MM.1S (cell line): ENCODE measurements around the gene IDH2.

Experiments used
- DNase-seq: peaks from one replicate; pipeline ENCODE4 v3.0.0-alpha.2; 2015
- H2AFZ ChIP-seq: fragments of 300-600 bp; sonication (generic); 2 replicates; pipeline ENCODE4 v1.6.0; 2016; ENCODE audit warnings: antibody characterized with exemption, low read length
- H3F3A ChIP-seq: fragments of 300-600 bp; sonication (generic); 2 replicates; pipeline ENCODE4 v1.6.1; 2016; ENCODE audit warnings: mild to moderate bottlenecking, antibody characterized with exemption, low read length, moderate library complexity, mixed read lengths; ENCODE audit not compliant: insufficient read depth
- H3K27ac ChIP-seq: fragments of 300-600 bp; sonication (generic); 2 replicates; pipeline ENCODE4 v1.5.1; 2016; ENCODE audit warnings: mild to moderate bottlenecking, low read length
- H3K27me3 ChIP-seq: fragments of 300-600 bp; sonication (generic); replicated peaks from 2 replicates; pipeline ENCODE4 v1.6.0; 2016; ENCODE audit warnings: low read length; ENCODE audit not compliant: insufficient read depth
- H3K36me3 ChIP-seq: fragments of 300-600 bp; sonication (generic); replicated peaks from 2 replicates; pipeline ENCODE4 v1.6.1; 2016; ENCODE audit warnings: mild to moderate bottlenecking, low read length, mixed read lengths; ENCODE audit not compliant: insufficient read depth
- H3K4me1 ChIP-seq: fragments of 300-600 bp; sonication (generic); 2 replicates; pipeline ENCODE4 v1.6.1; 2016; ENCODE audit warnings: low read length, mixed read lengths
- H3K4me2 ChIP-seq: fragments of 300-600 bp; sonication (generic); 2 replicates; pipeline ENCODE4 v1.6.0; 2016; ENCODE audit warnings: low read depth, low read length
- H3K4me3 ChIP-seq: fragments of 300-600 bp; sonication (generic); 2 replicates; pipeline ENCODE4 v1.5.1; 2016; ENCODE audit warnings: low read length, mixed read lengths
- H3K79me2 ChIP-seq: fragments of 300-600 bp; sonication (generic); 2 replicates; pipeline ENCODE4 v1.6.1; 2016; ENCODE audit warnings: mixed run types, low read length, mixed read lengths
- H3K9ac ChIP-seq: fragments of 300-600 bp; sonication (generic); 2 replicates; pipeline ENCODE4 v1.6.1; 2016; ENCODE audit warnings: low read length, mixed read lengths
- H3K9me2 ChIP-seq: fragments of 300-600 bp; sonication (generic); replicated peaks from 2 replicates; pipeline ENCODE4 v1.6.1; 2016; ENCODE audit warnings: mild to moderate bottlenecking, low read length, mixed read lengths; ENCODE audit not compliant: insufficient read depth
- H3K9me3 ChIP-seq: fragments of 300-600 bp; sonication (generic); replicated peaks from 2 replicates; pipeline ENCODE4 v1.6.1; 2016; ENCODE audit warnings: mild to moderate bottlenecking, low read length, mixed read lengths; ENCODE audit not compliant: insufficient read depth
- H4K20me1 ChIP-seq: fragments of 300-600 bp; sonication (generic); 2 replicates; pipeline ENCODE4 v1.6.1; 2016; ENCODE audit warnings: mild to moderate bottlenecking, low read length, moderate library complexity, mixed read lengths; ENCODE audit not compliant: insufficient read depth
- CTCF ChIP-seq: fragments of 300-600 bp; sonication (generic); IDR thresholded peaks from 2 replicates; pipeline ENCODE4 v1.5.1; 2016; ENCODE audit warnings: antibody characterized with exemption, low read length, mixed read lengths
- EZH2 ChIP-seq: fragments of 300-600 bp; sonication (generic); optimal IDR thresholded peaks from 2 replicates; pipeline ENCODE3; 2017; ENCODE audit warnings: low read depth, mild to moderate bottlenecking, antibody characterized with exemption, low read length, mixed read lengths
- EZH2phosphoT487 ChIP-seq: fragments of 300-600 bp; sonication (generic); IDR thresholded peaks from 2 replicates; pipeline ENCODE4 v1.6.1; 2018; ENCODE audit warnings: antibody characterized with exemption, low read length

The IDH2 gene

GRCh38 chr15:90059208-90059985, 42.9 kb downstream of the IDH2 start:
- no peaks in the 10 kb centered on the region for H3K9me3 ChIP-seq
- H3K79me2 ChIP-seq: peaks cover 64% of the 10 kb centered on the region
- peak overlapping the region; percentile 81 for H3K4me2 ChIP-seq
- TF ChIP-seq EZH2phosphoT487: no peak
- no peak for TF ChIP-seq EZH2
- TF ChIP-seq CTCF: no peak
- H2AFZ ChIP-seq: no peak overlapping the region
- H3K27me3 ChIP-seq: no peaks in the 10 kb centered on the region
- peak overlapping the region; percentile 27; the same call in 1 of the 2 replicates for H3K4me3 ChIP-seq
- no peaks in the 10 kb centered on the region for H3K36me3 ChIP-seq
- H3K9me2 ChIP-seq: no peaks in the 10 kb centered on the region
- H3K27ac ChIP-seq: peak overlapping the region; percentile 91
- H4K20me1 ChIP-seq: no peaks in the 10 kb centered on the region
- DNase-seq: peak; percentile 96
- peak overlapping the region; percentile 61 for H3K9ac ChIP-seq
- peaks cover 28% of the 10 kb centered on the region for H3K4me1 ChIP-seq
- H3F3A ChIP-seq: peaks cover 25% of the 10 kb centered on the region

- Histone ChIP-seq H3K9me3 (no peaks in the 10 kb centered on the region), H3K9me2 (no peaks in the 10 kb centered on the region), H3K27me3 (no peaks in the 10 kb centered on the region), H3K36me3 (no peaks in the 10 kb centered on the region), H3F3A (peaks cover 25% of the 10 kb centered on the region), H2AFZ (no peak overlapping the region), H3K4me2 (peak overlapping the region; percentile 81; the same call in 1 of the 2 replicates), H3K4me1 (peaks cover 28% of the 10 kb centered on the region), H3K9ac (peak overlapping the region; percentile 61; the same call in 1 of the 2 replicates), H3K4me3 (no peak overlapping the region), H4K20me1 (no peaks in the 10 kb centered on the region), H3K79me2 (peaks cover 69% of the 10 kb centered on the region), H3K27ac (peak overlapping the region; percentile 91)
- TF ChIP-seq EZH2 (no peak), CTCF (no peak), EZH2phosphoT487 (no peak)
- DNase-seq: no peak
These were observed 43.5 kb downstream of the IDH2 start for GRCh38 chr15:90058775-90059174.

- Histone ChIP-seq H3K4me1 (peaks cover 28% of the 10 kb centered on the region), H3K79me2 (peaks cover 69% of the 10 kb centered on the region), H3K9ac (peak overlapping the region; percentile 39; the same call in 1 of the 2 replicates), H3K27ac (peak overlapping the region; percentile 91), H3K4me2 (peak overlapping the region; percentile 77), H3K36me3 (no peaks in the 10 kb centered on the region), H3F3A (peaks cover 25% of the 10 kb centered on the region), H4K20me1 (no peaks in the 10 kb centered on the region), H3K9me3 (no peaks in the 10 kb centered on the region), H3K27me3 (no peaks in the 10 kb centered on the region), H2AFZ (no peak overlapping the region), H3K4me3 (peak overlapping the region; percentile 18), H3K9me2 (no peaks in the 10 kb centered on the region)
- TF ChIP-seq EZH2 (no peak), EZH2phosphoT487 (no peak), CTCF (no peak)
- DNase-seq: peak; percentile 44
These were observed 44.0 kb downstream of the IDH2 start for GRCh38 chr15:90058308-90058707.
